Cerebellar cortex (tissue), 1 donor: ENCODE results near the gene CDCA5.
"Not testable (repeated sequence)": the region's sequence is repeated elsewhere in the genome, so short reads cannot be mapped to it uniquely, and the experiment has no call there.

Experiments used
- DNase-seq: peaks from one replicate; pipeline ENCODE4 v3.0.0-alpha.2; 2015; ENCODE audit warnings: low spot score

Gene CDCA5

DNA sequence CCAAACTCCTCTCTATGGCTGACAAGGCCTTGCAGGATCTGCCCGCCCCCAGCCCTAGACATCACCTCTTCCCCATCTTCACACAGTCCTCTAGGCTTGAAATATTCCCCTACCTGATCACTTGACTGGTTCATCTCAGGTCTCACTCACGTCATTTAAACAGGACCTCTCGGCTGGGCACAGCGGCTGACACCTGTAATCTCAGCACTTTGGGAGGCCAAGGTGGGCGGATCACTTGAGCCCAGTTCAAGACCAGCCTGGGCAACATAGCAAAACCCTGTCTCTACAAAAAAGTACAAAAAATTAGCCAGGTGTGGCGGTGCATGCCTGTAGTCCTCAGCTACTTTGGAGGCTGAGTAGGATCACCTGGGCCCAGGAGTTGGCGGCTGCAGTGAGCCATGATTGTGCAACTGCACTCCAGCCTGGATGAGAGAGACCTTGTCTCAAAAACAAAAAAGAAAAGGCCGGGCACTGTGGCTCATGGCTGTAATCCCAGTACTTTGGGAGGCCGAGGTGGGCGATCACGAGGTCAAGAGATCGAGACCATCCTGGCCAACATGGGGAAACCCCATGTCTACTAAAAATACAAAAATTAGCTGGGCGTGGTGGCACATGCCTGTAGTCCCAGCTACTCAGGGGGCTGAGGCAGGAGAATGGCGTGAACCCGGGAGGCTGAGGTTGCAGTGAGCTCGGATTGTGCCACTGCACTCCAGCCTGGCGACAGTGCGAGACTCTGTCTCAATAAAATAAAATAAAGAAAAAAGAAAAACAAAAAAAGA lies 35.2 kb upstream of the CDCA5 start:
- DNase-seq, result not testable (repeated sequence)

GRCh38 chr11:65118097-65118837 lies 34.4 kb upstream of the CDCA5 start:
- no peak for DNase-seq

DNA sequence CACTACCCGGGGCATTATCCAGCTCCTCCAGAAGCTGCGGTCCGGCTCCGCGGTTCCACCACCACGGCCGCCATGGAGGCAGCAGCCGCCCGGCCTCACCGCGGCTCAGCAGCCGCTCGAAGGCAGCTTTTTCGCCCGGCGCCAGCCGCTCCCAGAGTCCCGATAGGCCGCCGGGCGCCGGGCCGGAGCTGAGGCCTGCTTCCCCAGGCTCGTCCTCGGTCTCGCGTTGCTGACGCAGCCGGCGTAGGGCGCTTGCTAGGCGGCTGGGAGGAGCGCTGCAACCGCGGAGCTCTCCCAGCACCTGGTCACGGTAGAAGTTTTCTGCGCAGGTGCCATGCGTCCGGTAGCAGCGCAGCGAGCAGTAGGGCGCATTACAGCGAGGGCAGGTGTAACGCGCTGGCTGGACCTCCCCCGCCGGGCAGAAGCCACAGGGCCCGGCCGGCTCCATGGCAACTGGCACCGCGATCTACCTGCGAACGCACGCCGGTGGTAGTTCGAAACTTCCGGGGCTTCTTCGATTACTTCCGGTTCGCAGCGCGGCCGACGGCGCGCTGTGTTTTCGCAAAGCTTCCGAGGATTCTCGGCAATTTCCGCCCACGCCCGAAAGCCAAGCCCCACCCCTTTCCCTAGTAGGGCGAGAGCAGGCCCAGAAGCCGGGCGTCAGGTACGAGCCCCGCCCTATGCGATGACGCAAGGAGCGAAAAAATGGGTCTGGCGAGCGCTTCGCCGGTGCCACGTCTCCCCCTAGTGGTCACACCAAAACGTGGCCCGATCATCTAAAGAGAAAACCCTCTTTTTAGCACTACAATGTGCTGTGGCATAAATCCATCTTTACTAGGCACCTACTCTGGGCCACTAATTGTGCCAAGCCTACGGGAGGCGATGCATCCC lies 33.6 kb upstream of the CDCA5 start, which contains the start of gene ZNHIT2:
Gene ZNHIT2, minus strand, starts transcription at position 496 of the 891 bp plus-strand sequence. Its CDS starts 48 bp downstream, at position 448.
- DNase-seq, result peak; percentile 99

DNA sequence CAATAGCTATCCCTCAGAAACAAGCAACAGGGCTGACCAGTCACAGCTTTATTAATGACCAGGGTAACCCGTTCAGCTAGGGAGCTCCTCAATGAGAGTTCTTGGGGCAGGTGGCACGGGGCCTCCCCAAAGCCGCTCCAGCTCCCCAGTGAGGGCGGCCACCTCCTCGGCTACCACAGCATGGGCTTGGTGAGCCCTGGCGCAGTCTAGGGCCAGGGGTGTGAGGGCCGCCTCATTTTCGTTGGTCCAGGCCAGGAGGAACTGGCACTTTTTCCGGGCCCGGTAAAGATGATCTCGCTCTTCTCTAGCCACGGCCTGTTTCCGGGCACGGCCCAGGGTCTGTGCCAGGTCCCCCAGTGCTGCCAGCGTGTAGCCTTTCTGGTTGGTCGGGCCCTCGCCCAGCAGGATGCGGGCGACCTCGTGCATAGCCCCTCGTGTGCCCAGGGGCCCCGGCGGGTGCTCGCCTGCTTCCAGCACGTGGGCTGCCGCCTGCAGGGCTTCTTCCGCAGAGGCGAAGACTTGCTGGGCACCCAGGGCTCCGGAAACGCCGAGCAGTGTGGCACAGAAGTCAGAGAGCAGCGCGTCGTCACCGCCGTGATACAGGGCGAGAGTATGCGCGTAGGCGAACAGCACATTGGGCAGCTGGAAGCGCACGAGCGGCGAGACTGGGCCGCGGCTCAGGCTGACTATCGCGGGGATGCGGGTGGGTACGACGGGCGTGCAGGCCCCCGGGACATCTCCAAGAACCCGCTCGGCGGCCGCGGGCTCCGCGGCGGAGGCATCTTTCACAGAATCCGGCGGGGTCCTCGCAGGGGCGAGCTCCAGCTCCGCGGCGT lies 32.7 kb upstream of the CDCA5 start:
- DNase-seq, result no peak

DNA sequence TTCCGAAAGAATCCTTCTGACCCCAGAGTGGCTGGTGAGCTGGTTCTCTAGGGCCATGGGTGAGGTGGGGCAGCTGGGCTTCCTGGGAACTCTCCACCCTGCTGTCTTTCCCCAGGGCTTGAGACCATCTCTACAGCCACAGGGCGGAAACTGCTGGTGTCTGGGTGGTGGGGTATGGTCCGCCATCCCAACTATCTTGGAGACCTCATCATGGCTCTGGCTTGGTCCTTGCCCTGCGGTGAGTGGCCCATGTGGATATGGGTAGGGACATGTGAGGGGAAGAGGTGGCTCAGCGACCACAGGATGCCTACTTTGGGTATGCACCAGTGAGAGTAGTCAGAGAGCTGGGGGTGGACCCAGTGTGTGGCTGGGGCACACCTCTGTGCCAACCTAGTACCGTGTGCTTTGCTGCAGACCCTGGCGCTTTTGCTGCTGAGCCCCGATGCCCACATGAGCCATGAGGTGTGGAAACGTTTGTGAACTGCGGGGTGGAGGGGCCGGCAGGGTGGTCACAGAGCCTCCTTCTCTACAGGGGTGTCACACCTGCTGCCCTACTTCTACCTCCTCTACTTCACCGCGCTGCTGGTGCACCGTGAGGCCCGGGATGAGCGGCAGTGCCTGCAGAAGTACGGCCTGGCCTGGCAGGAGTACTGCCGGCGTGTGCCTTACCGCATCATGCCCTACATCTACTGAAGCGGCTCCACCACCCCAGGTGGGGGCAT lies 31.7 kb upstream of the CDCA5 start:
- DNase-seq, result no peak

DNA sequence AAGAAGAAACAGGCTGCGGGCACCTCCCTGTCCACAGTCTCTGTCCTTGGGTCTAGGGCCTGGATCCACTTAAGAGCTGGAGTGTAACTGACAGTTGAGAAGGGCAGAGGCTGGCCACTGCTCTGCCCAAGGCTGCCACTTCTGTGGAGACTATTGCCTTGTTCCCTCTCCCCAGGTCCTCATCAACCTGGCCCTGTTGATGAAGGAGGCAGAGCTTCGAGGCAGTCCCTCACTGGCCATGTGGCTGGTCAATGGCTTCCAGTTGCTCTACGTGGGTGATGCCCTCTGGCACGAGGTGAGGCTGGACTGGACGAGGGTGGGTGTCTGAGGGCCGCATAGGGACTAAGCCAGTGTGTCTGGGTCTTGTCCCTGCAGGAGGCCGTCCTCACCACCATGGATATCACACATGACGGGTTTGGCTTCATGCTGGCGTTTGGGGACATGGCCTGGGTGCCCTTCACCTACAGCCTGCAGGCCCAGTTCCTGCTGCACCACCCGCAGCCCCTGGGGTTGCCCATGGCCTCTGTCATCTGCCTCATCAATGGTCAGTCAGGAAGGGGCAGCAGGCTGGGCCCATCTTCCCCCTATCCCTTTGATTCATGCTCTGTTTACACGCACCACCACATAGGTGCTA lies 30.8 kb upstream of the CDCA5 start:
- no peak for DNase-seq

- no peak for DNase-seq
Observed at GRCh38 chr11:65113839-65114238, 30.0 kb upstream of the CDCA5 start.

- DNase-seq, result no peak
Observed at GRCh38 chr11:65113361-65113756, 29.5 kb upstream of the CDCA5 start.

DNA sequence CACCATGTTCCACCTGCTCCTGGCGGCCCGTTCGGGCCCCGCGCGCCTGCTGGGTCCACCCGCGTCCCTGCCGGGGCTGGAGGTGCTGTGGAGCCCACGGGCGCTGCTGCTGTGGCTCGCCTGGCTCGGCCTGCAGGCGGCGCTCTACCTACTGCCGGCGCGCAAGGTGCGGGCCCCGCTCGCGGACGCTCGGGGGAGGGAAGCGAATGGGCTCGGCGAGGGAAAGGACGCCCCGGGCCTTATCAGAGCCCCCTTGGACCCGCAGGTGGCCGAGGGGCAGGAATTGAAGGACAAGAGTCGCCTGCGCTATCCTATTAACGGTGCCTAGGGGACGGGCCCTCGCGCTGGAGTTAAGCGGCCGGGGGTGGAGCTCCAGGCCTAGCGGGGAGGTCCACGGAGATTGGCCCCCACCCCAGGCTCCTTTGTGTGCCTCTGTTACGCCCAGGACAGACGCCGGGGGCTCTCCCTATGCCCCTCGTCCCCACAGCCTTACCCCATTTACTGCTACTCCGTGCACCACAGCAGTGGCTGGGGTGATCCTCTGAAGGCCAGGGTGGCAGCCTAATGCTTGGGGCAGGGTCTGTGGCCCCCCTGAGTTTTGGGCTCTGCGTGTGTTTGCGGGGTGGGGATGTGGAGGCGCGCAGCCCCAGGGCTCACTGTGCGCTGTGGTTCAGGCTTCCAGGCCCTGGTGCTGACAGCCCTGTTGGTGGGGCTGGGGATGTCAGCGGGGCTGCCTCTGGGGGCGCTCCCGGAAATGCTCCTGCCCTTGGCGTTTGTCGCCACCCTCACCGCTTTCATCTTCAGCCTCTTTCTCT lies 28.9 kb upstream of the CDCA5 start:
- no peak for DNase-seq

DNA sequence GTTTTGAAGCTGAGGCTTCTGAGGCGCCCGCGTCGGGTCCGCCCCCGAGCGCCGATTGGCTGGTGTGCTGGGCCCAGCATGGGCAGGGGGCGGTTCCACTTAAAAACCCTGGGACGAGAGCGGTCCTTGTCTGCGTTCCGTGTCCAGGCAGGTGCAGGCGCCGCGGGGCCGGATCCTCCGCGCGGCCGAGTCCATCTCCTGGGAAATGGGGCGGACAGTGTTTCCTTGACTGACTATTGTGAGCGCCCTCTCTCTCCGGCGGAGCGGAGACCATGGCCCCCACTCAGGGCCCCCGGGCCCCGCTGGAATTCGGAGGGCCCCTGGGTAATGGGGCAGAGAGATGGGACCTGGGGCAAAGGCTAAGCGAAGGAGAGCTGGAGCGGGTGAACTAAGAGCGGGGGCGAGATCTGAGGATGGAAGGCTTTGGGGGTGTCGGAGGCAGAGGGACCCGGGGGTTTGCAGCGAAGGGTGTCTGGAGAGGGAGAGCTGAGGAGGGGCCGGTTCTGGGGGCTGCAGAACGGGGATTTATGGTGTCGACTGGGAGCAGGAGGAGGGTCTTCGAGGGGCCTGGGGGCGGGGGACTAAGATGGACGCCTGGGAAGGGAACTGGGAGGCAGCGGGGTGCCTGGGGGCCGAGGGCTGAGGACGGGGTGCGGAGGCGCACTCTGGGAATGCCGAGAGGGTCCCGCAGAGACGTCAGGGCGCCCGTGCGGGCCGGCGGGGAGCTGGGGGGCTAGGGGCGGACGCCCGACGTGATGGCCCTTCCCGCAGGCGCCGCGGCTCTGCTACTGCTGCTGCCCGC lies 28.1 kb upstream of the CDCA5 start, which contains the start of gene TM7SF2:
Gene TM7SF2, plus strand, starts transcription at position 129 of the 802 bp plus-strand sequence. Its CDS starts 144 bp downstream, at position 273.
- DNase-seq, result peak; percentile 98

DNA sequence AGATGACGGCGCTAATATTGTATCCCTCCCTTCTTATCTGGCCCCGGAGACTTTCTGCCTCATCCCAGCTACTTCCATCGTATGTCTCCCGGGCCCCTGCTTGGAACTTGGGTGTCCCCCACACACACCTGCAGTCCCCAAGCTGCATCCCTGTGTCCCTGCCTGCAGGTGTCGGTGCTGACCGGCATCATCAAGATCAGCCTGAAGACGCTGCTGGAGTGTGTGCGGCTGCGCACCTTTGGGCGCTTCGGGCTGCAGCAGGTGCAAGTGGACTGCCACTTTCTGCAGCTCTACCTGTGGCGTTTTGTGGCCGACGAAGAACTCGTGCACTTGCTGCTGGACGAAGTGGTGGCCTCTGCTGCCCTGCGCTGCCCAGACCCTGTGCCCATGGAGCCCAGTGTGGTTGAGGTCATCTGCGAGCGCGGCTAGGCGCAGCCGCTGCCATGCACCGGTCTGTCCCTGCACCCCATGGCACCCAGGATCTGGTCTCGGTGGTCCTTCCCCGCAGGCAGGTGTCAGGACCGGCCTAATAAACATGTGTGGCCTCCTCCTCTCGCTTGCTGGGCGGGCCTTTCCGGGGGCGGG lies 27.4 kb upstream of the CDCA5 start:
- DNase-seq, result no peak

DNA sequence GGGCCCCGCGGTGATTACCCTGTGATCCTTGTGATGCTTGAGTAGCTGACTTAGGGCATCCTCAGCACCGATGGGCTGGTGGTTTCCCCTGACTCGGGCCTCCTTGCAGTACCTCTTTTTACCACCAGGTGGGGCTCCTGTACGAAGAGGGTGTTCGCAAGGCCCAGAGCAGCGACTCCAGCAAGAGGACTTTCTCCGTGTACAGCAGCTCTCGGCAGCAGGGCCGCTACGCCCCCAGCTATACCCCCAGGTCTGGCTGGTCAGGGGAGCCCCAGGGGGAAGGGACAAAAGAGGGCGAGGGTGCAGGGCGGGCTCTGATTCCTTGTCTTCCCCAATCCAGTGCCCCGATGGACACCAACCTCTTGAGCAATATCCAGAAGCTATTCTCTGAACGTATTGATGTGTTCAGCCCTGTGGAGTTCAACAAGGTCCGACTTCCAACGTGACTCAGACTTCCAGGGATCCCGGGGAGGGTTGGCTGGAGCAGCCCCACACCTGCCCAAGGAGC lies 26.6 kb upstream of the CDCA5 start:
- DNase-seq, result peak; percentile 91

DNA sequence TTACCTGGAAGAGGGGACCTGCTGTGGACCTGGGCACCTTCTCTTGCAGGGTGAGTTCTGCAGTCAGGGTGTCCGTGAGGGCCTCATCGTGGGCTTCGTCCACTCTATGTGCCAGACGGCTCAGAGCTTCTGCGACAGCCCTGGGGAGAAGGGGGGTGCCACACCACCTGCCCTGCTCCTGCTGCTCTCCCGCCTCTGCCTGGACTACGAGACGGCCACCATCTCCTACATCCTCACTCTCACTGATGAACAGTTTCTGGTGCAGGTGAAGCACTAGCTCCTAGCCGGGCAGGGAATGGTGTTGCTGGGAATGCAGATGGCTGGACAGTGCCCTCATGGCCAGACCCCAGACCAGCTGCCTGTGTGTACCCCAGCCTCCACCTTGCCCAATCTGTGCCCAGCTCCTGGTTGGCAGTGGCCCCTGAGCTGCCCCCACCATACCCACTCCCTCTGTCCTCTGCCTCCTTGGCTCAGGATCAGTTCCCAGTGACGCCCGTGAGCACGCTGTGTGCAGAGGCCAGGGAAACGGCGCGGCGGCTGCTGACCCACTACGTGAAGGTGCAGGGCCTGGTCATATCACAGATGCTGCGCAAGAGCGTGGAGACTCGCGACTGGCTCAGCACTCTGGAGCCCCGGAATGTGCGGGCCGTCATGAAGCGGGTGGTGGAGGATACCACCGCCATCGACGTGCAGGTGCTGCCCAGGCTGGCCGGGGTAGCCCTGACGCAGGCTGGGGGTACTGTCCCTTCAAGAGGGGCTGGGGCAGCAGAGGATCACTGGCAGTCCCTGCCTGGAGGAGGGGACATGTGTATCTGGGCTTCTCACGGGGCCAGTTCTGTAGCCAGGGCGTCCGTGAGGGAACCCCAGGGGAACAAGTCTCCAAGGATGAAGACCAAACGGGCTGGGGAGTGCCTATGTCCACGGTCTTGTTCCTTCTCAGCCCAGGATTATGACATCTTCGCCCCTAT lies 25.7 kb upstream of the CDCA5 start:
- DNase-seq, result no peak

DNA sequence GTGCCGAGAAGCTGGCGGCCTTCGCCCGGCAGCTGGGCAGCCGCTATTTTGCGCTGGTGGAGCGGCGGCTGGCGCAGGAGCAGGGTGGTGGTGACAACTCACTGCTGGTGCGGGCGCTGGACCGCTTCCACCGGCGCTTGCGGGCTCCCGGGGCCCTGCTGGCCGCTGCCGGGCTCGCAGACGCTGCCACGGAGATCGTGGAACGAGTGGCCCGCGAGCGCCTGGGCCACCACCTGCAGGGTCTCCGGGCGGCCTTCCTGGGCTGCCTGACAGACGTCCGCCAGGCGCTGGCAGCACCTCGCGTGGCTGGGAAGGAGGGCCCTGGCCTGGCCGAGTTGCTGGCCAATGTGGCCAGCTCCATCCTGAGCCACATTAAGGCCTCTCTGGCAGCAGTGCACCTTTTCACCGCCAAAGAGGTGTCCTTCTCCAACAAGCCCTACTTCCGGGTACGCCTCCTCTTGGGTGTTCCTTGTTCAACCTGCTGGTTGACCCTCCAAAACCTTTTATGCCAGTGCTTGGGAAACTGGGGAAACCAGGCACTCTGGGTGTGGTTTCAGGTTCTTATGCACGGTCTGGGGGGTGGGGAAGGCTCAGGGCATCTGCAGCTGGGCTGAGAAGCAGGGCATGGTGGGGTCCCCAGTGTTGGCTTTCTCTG lies 24.8 kb upstream of the CDCA5 start:
- DNase-seq, result no peak

GRCh38 chr11:65107751-65108468 lies 24.1 kb upstream of the CDCA5 start:
- DNase-seq, result no peak
